Measurements from ENCODE around the gene RALY. TPM values are rescaled to one million over a fixed set of nuclear protein-coding genes. Genes with fewer than 3 reads are reported as not detected.

The RALY gene
- total and polyA plus RNA-seq, 8 donors = 127 to 242 (median 201) TPM

GRCh38 chr20:34068001-34068400, 74.3 kb downstream of the RALY start:
- intact Hi-C loops (cut with DNase I) = no loop called here
- Histone ChIP-seq H3K27ac (no peak overlapping the region), H3K4me3 (no peak overlapping the region), H3K9me3 (no peaks in the 10 kb centered on the region), H3K4me1 (peaks cover 7 to 32% of the 10 kb centered on the region in 2 donors), H3K27me3 (no peaks in the 10 kb centered on the region), H3K36me3 (peaks cover 0 to 13% of the 10 kb centered on the region in 2 donors)
- ATAC-seq (no peak), DNase-seq (no peak)
- TF ChIP-seq, protein P1, sequence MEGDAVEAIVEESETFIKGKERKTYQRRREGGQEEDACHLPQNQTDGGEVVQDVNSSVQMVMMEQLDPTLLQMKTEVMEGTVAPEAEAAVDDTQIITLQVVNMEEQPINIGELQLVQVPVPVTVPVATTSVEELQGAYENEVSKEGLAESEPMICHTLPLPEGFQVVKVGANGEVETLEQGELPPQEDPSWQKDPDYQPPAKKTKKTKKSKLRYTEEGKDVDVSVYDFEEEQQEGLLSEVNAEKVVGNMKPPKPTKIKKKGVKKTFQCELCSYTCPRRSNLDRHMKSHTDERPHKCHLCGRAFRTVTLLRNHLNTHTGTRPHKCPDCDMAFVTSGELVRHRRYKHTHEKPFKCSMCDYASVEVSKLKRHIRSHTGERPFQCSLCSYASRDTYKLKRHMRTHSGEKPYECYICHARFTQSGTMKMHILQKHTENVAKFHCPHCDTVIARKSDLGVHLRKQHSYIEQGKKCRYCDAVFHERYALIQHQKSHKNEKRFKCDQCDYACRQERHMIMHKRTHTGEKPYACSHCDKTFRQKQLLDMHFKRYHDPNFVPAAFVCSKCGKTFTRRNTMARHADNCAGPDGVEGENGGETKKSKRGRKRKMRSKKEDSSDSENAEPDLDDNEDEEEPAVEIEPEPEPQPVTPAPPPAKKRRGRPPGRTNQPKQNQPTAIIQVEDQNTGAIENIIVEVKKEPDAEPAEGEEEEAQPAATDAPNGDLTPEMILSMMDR (IDR thresholded peaks at IDR 0.05) = no peak

GRCh38 chr20:34069341-34070078, 75.8 kb downstream of the RALY start:
- H3K36me3 ChIP-seq = peaks cover 0 to 28% of the 10 kb centered on the region in 2 donors
- peak; percentile 92 for ATAC-seq
- no peak overlapping the region for H3K4me3 ChIP-seq
- TF ChIP-seq, protein P1 (IDR thresholded peaks at IDR 0.05) = peak; percentile 76 to 82
- intact Hi-C loops (cut with DNase I) = no loop called here
- peak in 3 of 4 donors; percentile 61 to 88 (median 84) for DNase-seq
- H3K27me3 ChIP-seq = no peaks in the 10 kb centered on the region
- peaks cover 7 to 31% of the 10 kb centered on the region in 2 donors for H3K4me1 ChIP-seq
- H3K9me3 ChIP-seq = no peaks in the 10 kb centered on the region
- peak overlapping the region in 1 of 2 donors; percentile 25 for H3K27ac ChIP-seq

DNA sequence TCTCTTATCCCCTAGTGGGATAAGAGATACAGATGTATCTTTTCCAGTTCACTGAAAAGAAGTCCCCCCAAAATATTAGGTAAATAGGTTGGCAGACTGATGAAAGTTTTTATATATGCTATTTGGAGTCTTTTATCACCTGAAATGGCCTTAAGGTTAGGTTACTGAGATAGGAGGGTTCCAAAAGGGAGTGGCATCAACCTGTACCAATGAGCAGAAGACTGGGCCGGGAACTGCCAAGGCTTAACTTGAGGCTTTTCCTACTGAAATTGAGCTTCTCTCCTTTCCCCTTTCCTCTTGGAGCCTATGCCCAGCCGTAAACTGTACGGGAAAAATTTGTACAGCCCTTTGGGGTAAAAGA, 76.3 kb downstream of the RALY start:
- ATAC-seq = no peak
- Histone ChIP-seq H3K4me3 (no peak overlapping the region), H3K27me3 (no peaks in the 10 kb centered on the region), H3K36me3 (peaks cover 0 to 33% of the 10 kb centered on the region in 2 donors), H3K9me3 (no peaks in the 10 kb centered on the region), H3K4me1 (peaks cover 3 to 27% of the 10 kb centered on the region in 2 donors), H3K27ac (no peak overlapping the region)
- intact Hi-C loops (cut with DNase I) = no loop called here
- DNase-seq = no peak
- TF ChIP-seq, protein P1 (IDR thresholded peaks at IDR 0.05) = no peak

DNA sequence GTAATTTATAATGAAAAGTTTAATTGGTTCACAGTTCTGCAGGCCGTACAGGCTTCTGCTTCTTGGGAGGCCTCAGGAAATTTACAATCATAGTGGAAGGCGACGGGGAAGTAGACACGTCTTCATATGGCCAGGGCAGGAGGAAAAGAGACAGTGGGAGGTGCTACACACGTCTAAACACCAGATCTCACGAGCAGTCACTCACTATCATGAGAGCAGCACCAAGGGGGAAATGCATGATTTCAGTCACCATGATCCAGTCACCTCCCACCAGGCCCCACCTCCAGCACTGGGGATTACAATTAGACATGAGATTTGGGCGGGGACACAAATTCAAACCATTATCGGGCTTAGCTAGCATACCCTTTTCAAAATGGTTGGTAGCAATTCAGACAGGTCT, 77.1 kb downstream of the RALY start:
- peaks cover 0 to 41% of the 10 kb centered on the region in 2 donors for H3K36me3 ChIP-seq
- ATAC-seq (no peak), DNase-seq (no peak)
- intact Hi-C loops (cut with DNase I) = no loop called here
- no peak overlapping the region for H3K27ac ChIP-seq
- TF ChIP-seq, protein P1 (IDR thresholded peaks at IDR 0.05) = no peak
- no peak overlapping the region for H3K4me3 ChIP-seq
- H3K9me3 ChIP-seq = no peaks in the 10 kb centered on the region
- peaks cover 0 to 19% of the 10 kb centered on the region in 2 donors for H3K4me1 ChIP-seq
- no peaks in the 10 kb centered on the region for H3K27me3 ChIP-seq

- intact Hi-C loops (cut with DNase I) = no loop called here
- TF ChIP-seq, protein P1 (IDR thresholded peaks at IDR 0.05) = no peak
Observed at GRCh38 chr20:34072076-34072475, 78.4 kb downstream of the RALY start.

More at GRCh38 chr20:34072076-34072475, 78.4 kb downstream of the RALY start:
- Histone ChIP-seq H3K4me1 (peaks cover 0 to 14% of the 10 kb centered on the region in 2 donors), H3K27ac (no peak overlapping the region), H3K36me3 (peaks cover 0 to 53% of the 10 kb centered on the region in 2 donors), H3K4me3 (no peak overlapping the region), H3K27me3 (no peaks in the 10 kb centered on the region), H3K9me3 (no peaks in the 10 kb centered on the region)
- ATAC-seq (no peak), DNase-seq (no peak)
